HG03378 (cell line): ENCODE data around the gene ABLIM2.

Experiments
- ATAC-seq: cut with Tn5 transposase; IDR thresholded peaks from one replicate; pipeline ENCODE4 v1.9.1; 2021; ENCODE audit warnings: mild to moderate bottlenecking, moderate library complexity; ENCODE audit not compliant: unreplicated experiment

The ABLIM2 gene

DNA sequence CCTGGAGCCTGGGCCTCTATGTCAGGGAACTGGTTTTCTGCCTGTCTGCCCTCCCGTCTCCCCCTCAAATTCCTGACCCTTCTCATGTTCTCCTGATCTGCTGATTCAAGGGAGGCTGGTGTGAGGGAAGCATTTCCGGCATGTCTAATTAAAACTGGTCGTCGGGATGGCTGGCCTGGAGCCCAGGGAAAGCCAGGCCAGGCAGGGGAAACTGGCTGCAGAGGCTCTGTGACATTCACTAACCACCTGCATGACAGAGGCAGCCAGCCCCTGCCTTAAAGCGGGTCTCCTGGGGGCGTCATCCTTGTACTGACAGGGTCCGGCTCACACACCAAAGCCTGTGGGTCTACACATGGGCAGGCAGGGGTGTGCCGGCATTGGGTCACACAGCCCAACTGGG, 35.2 kb downstream of the ABLIM2 start:
- ATAC-seq = no peak

DNA sequence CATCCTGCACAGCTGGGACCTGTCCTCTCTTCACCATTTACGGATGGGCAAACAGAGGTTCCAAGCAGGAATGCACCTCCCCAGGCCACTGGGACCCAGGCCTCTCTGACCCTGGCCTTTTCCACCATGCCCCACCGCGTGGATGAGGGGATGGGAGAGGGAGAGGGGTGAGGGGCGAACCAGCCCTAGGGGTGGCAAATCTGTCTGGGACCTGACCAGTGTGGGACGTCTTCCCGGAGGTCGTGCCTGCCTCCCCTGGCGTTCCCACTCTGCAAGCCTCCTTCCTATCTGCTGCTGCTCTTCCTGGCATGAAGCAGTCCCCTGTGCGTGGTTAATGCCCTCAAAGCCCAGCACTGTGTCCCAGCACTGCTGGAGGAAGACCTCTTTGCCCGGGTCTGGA, 35.9 kb downstream of the ABLIM2 start:
- ATAC-seq = no peak

DNA sequence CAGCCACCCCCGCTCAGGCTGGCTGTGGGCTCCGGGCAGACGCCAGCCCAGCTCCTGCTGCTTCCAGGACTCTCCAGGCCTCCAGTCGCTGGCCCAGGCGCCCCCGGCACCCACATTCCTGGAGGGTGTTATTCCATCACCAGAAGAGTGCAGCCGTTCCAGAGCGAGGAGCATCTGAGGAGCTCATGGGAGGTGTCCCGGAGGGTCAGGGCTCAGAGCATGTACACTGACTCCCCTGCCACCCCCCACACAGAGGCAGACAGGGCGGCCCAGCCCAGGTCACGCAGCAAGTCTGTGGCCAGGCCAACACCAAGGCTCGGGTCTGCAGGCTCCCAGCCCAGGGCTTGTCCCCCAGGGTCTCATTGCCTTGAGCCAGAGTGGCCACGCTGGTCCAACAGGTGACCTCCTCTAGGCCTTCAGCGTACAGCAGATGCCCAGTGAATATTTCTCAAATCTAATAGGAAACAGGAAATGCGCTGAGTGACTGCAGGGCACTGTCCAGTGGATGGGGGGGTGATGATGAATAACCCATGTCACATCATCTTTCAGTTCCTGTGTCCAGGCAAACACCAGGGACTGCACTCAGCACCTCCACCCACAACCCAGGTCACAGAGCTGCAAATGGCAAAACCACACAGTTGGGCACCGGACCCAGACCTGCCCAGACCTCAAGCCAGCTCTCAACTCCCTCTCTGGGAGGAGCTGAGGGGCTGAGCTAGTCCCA, 37.2 kb downstream of the ABLIM2 start:
- ATAC-seq = no peak

DNA sequence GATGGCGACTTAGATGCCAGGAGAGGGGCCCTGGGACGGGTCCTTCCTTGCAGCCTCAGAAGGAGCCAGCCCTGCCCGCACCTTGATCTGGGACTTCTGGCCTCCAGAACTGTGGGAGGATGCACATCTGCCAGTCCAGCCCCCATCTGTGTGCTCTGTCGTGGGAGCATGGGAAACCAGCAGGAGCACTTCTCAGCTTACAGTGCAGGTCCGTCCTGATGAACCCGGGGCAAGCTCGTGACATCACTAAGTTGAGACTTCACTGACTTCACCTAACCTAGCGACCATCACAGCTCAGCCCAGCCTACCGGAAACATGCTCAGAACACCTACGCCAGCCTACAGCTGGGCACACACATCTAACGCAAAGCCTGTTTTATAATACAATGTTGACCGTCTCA, 38.1 kb downstream of the ABLIM2 start:
- no peak for ATAC-seq

DNA sequence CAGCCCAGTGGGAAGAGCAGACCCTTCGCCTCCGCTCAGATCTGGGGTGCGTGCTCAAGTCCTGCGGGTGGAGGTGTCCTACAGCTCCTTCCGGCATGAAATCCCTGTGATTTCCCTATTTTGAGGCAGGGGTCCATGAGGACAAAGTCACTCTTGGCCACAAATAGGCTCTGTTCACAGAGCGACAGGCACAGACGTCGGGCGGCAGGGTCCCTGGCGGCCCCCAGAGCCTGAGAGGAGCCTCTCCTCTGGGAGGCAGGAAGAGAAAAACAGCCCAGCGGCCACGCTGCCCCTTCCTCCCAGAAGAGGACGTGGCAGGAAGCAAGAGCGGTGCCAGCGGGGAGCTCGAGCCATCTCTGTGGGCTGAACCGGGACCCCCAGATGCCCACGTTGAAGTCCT, 38.7 kb downstream of the ABLIM2 start:
- ATAC-seq = no peak

DNA sequence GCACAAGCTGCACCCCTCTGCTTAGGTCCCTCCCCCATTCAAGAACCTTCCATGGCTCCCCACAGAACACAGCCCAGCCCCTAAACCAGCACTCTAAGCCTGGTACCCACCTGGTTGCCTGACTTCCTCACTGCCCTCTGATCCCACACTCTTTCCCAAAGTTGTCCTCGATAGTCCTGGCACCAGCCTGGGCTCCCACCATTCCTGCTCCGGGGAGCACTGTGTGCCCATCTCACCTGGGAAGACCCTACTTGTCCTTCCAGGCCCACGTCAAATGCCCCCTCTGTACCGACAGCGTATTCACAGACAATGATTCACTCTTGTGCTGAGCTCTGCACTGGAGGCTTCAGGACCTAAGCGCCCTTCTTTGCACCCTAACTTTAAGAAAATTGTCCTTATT, 40.1 kb downstream of the ABLIM2 start:
- no peak for ATAC-seq

DNA sequence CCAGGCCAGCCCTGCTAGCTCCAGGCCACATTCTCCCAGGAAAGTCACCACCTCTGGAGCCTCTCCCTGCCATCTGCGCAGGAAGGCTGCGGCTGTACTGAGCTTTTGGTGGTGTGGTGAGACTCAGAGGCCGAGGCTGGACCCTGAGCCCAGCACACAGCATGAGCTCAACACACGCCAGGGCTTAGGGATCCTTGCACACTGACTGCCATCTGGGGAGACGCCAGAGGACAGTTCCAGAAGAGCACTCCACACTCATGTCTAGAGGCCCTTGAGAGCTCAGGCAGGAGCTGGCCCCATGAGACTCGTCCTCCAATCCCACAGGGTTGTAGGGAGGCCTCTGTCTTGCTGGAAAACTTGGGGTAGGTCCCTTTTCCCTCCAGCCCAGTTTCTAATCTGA, 40.6 kb downstream of the ABLIM2 start:
- no peak for ATAC-seq

DNA sequence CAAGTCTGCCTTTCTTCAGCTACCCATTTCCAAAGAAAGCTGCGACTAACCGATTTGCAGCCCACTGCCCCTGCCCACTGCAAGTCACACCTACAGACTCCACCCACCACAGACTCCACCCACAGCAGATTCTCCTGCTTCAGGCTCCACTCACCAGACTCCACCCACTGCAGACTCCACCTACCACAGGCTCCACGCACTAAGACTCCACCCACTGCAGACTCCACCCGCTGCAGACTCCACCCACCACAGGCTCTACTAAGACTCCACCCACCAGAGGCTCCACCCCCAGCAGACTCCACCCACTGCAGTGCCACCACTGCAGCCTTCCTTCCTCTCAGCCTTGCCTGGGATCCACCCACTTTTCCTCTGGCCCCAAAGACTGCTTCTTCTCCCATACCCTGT, 41.3 kb downstream of the ABLIM2 start:
- ATAC-seq = no peak

DNA sequence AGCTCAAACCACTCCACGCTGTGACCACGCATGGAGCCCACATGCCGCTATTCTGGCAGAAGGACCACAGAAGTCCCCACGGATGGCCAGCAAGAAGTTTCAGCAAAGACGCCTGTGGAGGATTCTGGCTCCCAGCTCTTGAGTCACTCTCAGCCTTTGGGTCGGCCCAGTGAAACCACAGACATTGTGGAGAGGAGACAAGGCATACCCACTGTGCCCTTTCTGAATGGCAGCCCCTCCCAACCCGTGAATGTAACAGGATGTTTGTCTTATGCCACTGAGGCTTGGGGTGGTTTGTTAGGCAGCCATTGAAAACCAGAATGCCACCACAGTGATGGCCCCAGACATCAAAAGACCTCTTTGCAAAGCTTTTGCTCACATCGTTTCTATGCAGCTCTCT, 42.7 kb downstream of the ABLIM2 start:
- ATAC-seq = no peak

DNA sequence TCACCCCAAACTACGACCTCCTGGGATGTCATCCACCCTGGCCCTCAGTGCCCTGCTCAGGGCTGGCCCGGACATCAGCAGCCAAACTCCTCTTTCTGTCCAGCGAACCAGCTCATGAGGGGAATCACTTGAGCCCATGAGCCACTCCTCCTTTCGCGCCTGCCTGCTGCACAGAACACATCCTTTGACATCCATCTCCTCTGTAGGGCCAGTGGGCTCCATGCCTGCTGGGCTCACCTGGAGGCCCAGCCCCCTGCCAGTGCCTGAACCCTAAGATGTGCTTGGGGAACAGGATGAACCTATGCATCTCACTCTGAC, 43.5 kb downstream of the ABLIM2 start:
- no peak for ATAC-seq

DNA sequence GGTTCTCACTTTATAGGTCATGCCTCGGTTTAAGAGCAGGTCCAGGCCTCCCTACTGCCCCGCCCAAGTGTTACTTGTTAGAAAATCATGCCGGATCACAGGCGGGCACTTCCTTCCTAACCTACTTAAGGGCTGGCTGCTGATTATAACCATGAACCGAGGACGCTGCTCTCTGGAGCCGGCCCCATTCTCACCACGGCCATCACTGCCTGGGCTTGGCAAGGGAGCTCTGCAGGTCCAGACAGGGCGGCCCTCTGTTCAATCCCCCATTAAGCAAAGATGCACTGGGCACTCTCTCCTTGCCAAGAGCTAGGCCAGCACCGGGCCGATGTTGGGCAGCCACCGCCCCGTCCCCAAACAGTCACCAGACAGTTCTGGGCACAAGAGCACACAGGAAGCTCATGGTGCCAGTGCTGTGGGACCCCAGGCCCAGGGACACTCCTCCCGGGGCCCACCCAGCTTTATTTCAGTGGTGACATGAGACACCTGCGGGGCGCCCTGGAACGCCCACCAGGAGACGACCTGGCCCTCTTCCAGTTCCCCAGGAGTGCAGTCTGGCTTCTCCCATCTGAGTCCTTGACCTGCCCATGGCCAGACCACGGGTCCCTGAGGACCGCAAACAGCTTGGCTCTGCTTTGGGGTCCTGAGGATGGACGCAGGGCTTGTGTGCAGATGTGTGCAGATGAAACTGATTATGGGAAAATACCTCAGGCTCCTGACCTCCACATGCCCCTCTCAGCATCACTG, 44.0 kb downstream of the ABLIM2 start:
- no peak for ATAC-seq

DNA sequence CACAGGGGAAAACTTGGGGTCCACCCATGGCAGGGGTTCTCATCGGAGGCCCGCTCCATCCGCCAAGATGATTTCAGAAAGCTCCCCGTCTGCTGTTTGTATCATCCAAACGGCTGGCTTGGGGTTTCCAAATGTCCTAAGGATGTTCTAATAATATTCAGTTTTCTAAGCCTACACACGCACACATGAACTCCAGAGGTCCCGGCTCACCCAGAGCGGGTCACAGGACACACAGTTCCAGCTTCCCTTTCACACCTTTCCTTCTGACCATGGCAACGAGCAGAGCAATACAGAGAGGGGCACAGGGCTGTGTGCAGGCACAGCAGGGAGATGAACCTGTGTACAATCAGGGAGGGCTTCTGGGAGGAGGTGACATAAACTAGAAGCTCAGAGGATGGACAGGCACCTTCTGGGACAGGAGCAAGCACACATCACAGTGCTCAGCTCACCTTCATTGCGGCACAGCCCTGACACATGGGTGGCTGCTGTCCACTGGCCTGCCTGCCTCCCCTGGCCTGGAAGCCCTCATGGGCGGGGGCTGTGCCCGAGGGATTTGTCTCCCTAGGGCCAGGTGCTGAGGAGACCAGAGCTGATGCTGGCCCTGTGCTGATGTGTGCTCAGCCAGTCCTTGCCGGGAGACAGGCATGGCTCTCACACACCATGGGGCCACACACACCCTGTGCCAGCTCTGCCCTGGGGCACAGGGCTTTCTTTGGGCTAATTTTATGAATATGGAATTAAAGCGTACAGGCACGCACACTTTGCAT, 44.8 kb downstream of the ABLIM2 start:
- ATAC-seq = no peak

DNA sequence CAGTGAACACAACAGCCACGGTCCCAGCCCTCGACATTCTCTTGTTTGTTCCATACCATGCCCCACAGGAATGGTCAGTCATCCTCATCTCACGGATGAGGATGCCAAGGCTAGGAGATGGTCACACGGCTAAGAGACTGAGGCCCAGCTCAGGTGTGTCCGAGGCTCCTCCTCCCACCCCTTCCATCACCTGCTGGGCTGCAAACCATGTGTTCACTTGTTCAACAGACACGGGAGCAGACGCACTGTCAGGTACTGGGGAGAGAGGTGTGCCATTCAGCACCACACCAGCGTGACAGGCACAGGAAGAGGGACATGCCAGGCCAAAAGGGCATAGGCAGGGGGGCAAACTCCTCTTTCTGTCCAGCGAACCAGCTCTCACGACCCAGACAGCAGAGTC, 45.9 kb downstream of the ABLIM2 start:
- no peak for ATAC-seq

DNA sequence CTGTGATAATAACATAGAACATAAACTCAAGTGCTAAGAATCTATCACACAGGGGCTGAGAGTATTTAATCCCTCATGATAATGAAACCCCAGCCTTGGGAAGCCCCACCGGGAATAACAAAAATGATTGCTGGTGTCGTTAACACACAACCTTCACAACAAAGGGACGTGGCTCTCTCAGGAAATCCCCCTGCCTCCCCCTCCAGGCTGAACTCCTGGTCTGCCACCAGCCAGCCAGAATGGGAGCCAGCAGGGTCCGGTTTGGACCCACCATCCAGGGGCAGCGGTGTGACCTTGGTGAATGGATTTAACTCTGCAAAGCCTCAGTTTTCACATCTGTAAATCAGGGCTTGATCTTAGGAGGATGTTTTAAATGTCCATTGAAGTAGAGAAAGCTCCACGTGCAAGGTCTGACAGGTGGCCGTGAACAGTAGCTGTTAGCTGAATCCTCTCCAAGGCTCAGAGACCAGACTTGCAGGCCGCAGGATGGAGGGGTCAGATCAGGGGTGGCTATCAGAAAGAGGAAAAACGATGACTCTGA, 46.5 kb downstream of the ABLIM2 start:
- ATAC-seq = no peak

DNA sequence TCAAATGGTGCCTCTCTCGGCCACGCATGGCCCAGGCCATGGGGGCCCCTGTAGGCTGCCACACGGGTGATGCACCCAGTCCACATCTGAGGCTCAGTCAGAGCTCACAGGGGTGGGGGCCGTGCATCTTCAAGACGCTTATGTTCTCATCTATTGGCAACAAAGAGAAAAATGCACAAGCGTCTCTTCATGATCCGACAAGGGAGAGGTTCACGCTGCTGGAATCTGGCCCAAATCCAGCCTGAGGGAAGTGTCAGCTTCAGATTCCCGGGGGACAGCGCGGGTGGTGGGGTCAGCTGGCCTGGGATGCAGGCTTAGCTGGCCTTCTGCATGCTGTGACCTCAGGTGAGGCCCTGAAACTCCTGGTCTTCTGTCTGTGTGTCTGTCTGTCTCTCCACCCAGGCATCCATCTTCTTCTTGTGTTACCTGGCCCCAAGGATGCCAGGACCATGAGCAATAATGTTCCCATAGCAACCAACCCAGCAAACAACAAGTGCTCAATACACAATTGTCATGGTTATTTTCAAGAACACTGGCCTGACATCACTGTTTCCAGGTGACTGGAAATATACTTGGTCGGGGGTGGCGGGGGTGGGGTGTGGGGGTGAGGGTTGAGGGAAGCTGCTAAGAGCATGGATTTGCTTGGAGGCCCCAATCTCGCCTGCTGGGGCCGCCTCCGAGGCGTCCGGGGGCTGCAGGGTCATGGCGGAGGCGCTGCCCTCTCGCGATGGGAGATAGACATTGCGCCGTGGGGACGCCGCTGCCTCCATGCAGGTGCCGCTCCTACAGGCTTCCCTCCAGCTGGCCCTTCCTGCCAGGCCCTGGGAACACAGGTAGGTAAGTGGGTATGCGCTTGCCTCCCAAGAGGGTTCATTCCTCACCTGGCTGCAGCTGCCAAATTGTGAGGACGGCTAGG, 48.3 kb downstream of the ABLIM2 start:
- ATAC-seq = no peak

DNA sequence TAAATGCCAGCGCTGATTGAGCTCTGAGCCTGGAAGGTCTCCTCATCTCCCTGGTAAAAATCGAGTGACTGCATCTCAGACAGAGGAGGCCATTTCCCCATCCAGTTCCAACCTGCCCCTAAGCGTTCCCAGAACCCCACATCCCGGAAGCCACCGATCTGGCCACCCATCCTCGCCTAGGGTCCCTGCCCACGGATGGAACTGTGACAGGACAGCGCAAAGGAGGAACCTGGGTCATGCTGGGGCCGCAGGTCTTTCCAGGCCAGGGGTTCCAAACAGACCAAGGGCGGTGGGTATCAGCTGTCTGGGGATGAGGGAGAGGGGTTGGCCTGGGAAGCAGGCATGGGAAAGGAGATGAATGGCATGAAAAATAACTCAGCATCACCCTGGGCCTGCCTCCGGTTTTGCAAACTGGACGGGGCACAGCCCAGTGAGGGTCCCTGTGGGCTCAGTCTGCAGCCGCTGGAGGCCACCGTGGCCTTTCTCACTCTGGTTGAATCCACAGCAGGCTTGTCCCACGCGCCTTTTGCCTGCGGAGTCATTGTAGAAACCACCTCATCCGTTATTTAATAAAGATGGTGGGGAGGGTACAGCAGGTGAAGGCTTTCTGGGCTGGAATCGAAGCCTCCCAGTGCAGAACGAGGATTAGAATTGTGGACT, 49.1 kb downstream of the ABLIM2 start:
- ATAC-seq = no peak

DNA sequence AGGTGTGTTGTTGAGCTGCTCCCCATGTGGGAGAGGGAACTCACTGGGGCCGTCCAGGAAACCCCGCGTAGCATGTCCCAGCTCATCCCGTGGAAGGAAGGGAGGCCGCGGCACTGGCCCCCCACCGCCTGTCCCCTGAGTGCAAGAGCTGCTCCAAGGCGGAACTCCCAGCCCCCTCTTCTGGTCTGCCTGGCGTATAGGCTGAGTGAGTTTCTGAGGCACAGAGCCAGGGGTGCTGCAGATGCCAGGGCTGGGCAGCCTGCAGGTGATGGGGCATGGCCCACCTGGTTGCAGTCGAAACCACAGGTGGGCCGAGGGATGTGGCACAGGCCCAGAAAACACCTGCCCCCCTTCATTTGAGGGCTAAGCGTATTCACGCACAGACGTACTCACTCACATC, 49.6 kb downstream of the ABLIM2 start:
- ATAC-seq = no peak

DNA sequence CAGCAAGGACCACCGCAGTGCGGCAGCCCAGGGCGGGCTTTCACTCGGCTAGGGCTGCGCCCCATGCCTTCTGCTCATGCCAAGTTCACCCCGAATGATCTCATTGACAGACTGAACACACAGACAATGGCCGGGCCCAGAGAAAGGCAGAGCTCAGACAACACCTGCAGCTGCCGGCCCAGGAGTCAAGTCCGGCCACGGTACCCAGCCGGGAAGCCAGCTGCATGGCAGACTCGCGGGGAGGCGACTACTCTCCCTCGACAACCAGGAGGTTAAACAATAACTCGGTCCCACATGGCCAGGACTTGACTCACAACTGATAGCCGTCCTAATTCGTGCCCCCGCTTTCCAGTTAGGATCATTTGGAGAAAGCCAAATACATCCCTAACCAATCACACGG, 50.4 kb downstream of the ABLIM2 start:
- ATAC-seq = no peak

DNA sequence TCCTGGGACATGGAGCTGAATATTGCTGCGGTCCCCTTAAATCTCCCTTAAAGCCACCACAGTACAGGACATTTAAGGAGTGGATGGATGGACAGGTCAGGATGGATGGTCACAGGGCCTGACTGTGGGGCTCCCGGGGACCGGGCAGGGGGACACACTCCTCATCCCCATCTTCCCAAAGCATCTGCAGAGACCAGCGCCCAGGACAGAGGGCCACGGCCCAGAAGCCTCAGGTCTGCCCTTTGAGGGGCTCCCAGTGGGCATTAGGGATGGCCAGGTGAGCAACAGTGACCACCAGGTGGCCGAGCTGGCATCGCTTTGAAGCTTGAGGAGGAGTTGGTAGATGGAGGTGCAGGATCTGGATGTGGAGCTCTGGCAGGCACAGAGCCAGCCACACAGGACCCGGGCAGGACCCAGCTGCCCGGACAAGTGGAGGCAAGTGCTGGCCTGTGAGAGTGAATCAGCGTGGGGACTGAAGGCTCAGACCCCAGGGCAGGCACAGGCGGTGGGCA, 51.4 kb downstream of the ABLIM2 start:
- ATAC-seq = no peak

DNA sequence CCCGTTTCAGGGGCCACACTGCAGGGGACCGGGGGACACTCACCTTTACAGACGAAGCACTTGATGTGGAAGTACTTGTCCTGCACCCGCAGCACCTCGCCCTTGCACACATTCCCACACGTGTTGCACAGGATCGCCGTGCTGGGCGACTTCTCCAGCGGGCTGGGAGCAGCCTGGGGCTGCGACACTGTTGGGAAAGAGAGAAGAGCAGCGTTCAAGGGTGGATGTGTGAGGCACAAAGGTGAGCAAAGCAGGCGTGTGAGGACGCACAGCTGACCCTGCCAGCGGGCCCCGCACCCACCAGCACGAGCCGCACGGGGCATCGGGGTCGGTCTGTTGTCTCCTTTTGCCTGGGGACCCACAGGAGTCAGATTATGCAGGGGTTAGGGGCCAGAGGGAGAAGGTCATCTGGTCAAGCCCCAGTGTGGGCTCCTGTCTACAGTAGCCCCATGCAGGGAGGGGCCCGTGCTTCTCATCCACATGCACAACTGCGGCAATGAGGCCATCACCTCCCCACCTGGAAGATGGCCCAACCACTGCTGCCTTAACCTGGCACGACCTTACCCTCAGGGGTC, 52.1 kb downstream of the ABLIM2 start:
- ATAC-seq = no peak
